Breast epithelium (tissue), 4 donors: ENCODE data around the gene VANGL2. TPM values are rescaled to one million over a fixed set of nuclear protein-coding genes. Genes with fewer than 3 reads are reported as not detected.

Experiments used
- DNase-seq, 2 donors: peaks; one replicate each; pipeline ENCODE4 v3.0.0-alpha.2; 2019; ENCODE audit warnings: low spot score in 2 of 2
- H3K27ac ChIP-seq, 2 donors: fragments of 200-600 bp; sonication (generic) in 1 of 2; one replicate each; pipeline ENCODE4 v1.5.1; 2016 to 2019; ENCODE audit warnings: mild to moderate bottlenecking in 1 of 2
- H3K27me3 ChIP-seq, 2 donors: fragments of 200-600 bp; sonication (generic) in 1 of 2; one replicate each; pipeline versions ENCODE4 v1.5.1 to v1.6.0; 2017 to 2019; ENCODE audit warnings: control low read depth in 1 of 2, mild to moderate bottlenecking in 1 of 2
- H3K36me3 ChIP-seq: fragments of 200-600 bp; one replicate; pipeline ENCODE4 v1.5.1; 2019
- H3K4me1 ChIP-seq, 2 donors: fragments of 200-600 bp; sonication (generic); one replicate each; pipeline ENCODE4 v1.5.1; 2016 to 2019; ENCODE audit warnings: control low read depth in 1 of 2
- H3K4me3 ChIP-seq, 3 donors: fragments of 200-600 bp; sonication (generic); 1 replicate in 2 of 3; 2 replicates in 1 of 3; pipeline ENCODE4 v1.5.1; 2016 to 2019; ENCODE audit warnings: mild to moderate bottlenecking in 3 of 3, moderate library complexity in 2 of 3
- H3K9me3 ChIP-seq, 2 donors: fragments of 200-600 bp; sonication (generic) in 1 of 2; one replicate each; pipeline ENCODE4 v1.5.1; 2016 to 2019; ENCODE audit warnings: control low read depth in 1 of 2
- POLR2A ChIP-seq: fragments of 450-650 bp; IDR thresholded peaks from one replicate; pipeline ENCODE4 v1.6.1; 2016; ENCODE audit warnings: antibody characterized with exemption, mild to moderate bottlenecking, moderate library complexity
- POLR2AphosphoS5 ChIP-seq, 3 donors: sonication (generic); formaldehyde crosslinking; IDR thresholded peaks; one replicate each; pipeline ENCODE4 v1.6.1; 2017; ENCODE audit warnings: antibody characterized with exemption in 3 of 3
- intact Hi-C: fragments of 100-400 bp; cut with DNase I; formaldehyde crosslinking; loops from one replicate; pipeline ENCODE4 v1.15.1; 2023; ENCODE audit warnings: low total_unique reads
- total RNA-seq, 3 donors: library from RNA; depleted of rRNA; stranded (reverse); fragments of >200 nt; gene quantifications; one replicate each; pipeline ENCODE4 v1.1.0, GENCODE V29; 2016
- TF ChIP-seq, protein P1 (sequence below), 3 donors: fragments of 450-650 bp; IDR thresholded peaks; one replicate each; pipeline ENCODE4 v1.5.1; 2016 to 2017; ENCODE audit warnings: antibody characterized with exemption in 3 of 3, mild to moderate bottlenecking in 3 of 3, moderate library complexity in 3 of 3

The VANGL2 gene
- 1 to 10 TPM in 2 of 3 donors, under 1 TPM in 1; 0.48 to 7.6 (median 5.6) TPM for total RNA-seq

- Histone ChIP-seq H3K9me3 (no peaks in the 10 kb centered on the region), H3K4me3 (peak within 1 kb of the TSS; percentile 63 to 93 (median 85)), H3K27ac (peak within 1 kb of the TSS; percentile 69 to 76), H3K36me3 (no peaks in the 10 kb centered on the region), H3K27me3 (no peaks in the 10 kb centered on the region), H3K4me1 (no peaks in the 10 kb centered on the region)
- intact Hi-C loops = no loop called here
- no peak for TF ChIP-seq POLR2A
- TF ChIP-seq POLR2AphosphoS5 (IDR thresholded peaks at IDR 0.05) = peak; percentile 33 to 47 (median 45)
- TF ChIP-seq, protein P1, sequence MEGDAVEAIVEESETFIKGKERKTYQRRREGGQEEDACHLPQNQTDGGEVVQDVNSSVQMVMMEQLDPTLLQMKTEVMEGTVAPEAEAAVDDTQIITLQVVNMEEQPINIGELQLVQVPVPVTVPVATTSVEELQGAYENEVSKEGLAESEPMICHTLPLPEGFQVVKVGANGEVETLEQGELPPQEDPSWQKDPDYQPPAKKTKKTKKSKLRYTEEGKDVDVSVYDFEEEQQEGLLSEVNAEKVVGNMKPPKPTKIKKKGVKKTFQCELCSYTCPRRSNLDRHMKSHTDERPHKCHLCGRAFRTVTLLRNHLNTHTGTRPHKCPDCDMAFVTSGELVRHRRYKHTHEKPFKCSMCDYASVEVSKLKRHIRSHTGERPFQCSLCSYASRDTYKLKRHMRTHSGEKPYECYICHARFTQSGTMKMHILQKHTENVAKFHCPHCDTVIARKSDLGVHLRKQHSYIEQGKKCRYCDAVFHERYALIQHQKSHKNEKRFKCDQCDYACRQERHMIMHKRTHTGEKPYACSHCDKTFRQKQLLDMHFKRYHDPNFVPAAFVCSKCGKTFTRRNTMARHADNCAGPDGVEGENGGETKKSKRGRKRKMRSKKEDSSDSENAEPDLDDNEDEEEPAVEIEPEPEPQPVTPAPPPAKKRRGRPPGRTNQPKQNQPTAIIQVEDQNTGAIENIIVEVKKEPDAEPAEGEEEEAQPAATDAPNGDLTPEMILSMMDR (IDR thresholded peaks at IDR 0.05) = peak in 1 of 3 donors; percentile 35
- DNase-seq = peak; percentile 70 to 77
Measured at GRCh38 chr1:160400223-160400645, at the start of gene VANGL2. Gene VANGL2, plus strand, starts transcription at chr1:160400564. Its CDS starts 15,274 bp downstream, at chr1:160415838.

- H3K4me3 ChIP-seq = no peak overlapping the region
- no peak for DNase-seq
- H3K4me1 ChIP-seq = no peaks in the 10 kb centered on the region
- H3K27me3 ChIP-seq = no peaks in the 10 kb centered on the region
- no peak for TF ChIP-seq POLR2AphosphoS5 (IDR thresholded peaks at IDR 0.05)
- intact Hi-C loops = no loop called here
- no peaks in the 10 kb centered on the region for H3K9me3 ChIP-seq
- peaks cover 29% of the 10 kb centered on the region for H3K36me3 ChIP-seq
- H3K27ac ChIP-seq = no peak overlapping the region
Measured at GRCh38 chr1:160351629-160352028, 48.7 kb upstream of the VANGL2 start.

- Histone ChIP-seq H3K4me3 (no peak overlapping the region), H3K27me3 (no peaks in the 10 kb centered on the region), H3K4me1 (no peaks in the 10 kb centered on the region), H3K9me3 (no peaks in the 10 kb centered on the region), H3K27ac (no peak overlapping the region), H3K36me3 (peaks cover 37% of the 10 kb centered on the region)
- intact Hi-C loops = no loop called here
- TF ChIP-seq POLR2A (no peak), POLR2AphosphoS5 (IDR thresholded peaks at IDR 0.05) (no peak)
- TF ChIP-seq, protein P1 (IDR thresholded peaks at IDR 0.05) = no peak
- no peak for DNase-seq
Measured at GRCh38 chr1:160352555-160352954, 47.8 kb upstream of the VANGL2 start.

DNA sequence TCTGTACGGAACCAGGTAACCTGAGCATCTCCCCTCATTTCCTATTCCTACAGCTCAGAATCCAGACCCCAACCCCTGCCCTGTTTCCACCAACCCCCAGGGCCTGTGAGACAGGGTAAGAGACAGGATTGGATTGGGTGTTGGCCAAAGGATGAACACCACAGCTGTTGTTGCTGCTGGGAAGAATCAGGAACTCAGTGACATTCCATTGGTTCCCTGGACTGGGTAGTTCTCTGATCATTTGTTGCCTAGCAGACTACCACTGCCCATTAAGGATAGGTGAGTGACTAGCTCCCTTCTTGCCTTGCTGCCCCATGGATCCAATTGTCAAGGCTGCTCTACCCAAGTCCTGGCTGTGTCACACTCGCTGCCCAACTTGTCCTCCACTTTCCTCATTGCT is 47.1 kb upstream of the VANGL2 start:
- Histone ChIP-seq H3K4me1 (no peaks in the 10 kb centered on the region), H3K36me3 (peaks cover 37% of the 10 kb centered on the region), H3K9me3 (no peaks in the 10 kb centered on the region), H3K4me3 (no peak overlapping the region), H3K27me3 (no peaks in the 10 kb centered on the region), H3K27ac (no peak overlapping the region)
- DNase-seq = no peak
- TF ChIP-seq POLR2A (no peak), POLR2AphosphoS5 (IDR thresholded peaks at IDR 0.05) (no peak)
- TF ChIP-seq, protein P1 (IDR thresholded peaks at IDR 0.05) = no peak
- intact Hi-C loops = no loop called here

DNA sequence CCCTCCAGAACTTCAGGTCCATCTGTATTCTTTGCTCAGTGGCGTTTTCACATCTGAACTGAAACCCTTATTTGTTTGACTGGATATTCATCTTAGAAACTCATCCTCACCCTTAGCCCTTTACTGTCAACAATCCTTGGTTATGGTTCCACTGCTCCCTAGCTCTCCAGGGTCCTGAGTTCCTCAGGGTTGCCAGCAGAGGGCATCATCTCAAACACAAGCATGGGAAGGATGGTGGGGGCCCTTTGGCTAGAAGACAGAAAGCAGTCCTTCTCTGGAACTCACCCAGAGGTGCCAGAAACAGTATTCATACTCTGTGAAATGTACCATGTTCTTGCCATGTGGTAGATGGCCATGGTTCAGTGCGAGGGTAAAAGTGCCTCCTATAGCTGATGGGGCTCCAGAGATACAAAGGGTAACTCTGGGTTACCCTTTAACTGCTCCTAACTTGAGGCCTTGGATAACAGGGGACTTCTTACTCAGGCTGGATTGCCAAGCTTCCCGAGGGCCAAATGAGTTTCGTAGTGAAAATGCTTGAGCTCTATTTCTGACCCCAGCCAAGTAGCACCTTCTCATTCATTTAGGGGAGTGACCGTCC is 45.9 kb upstream of the VANGL2 start:
- intact Hi-C loops = no loop called here
- Histone ChIP-seq H3K4me1 (no peaks in the 10 kb centered on the region), H3K27me3 (no peaks in the 10 kb centered on the region), H3K36me3 (peaks cover 37% of the 10 kb centered on the region), H3K9me3 (no peaks in the 10 kb centered on the region), H3K27ac (no peak overlapping the region), H3K4me3 (no peak overlapping the region)
- no peak for DNase-seq
- TF ChIP-seq POLR2AphosphoS5 (IDR thresholded peaks at IDR 0.05) = no peak
- TF ChIP-seq, protein P1 (IDR thresholded peaks at IDR 0.05) = peak in 1 of 3 donors; percentile 23
